SK-N-SH treated with all-trans-retinoic acid at 6 μM for 48 hours (cell line): ENCODE measurements around the gene RGR.

Experiments used
- ARNTL ChIP-seq: fragments of 450-650 bp; formaldehyde crosslinking; IDR thresholded peaks from 2 replicates; pipeline ENCODE4 v1.5.0; 2020; ENCODE audit warnings: low read depth, mild to moderate bottlenecking, moderate library complexity, borderline replicate concordance
- CREB5 ChIP-seq: fragments of 250-450 bp; sonication (Bioruptor Pico); IDR thresholded peaks from 2 replicates; pipeline ENCODE4 v1.5.1; 2020; ENCODE audit warnings: low read depth, mild to moderate bottlenecking, moderate library complexity
- CSDC2 ChIP-seq: fragments of 250-450 bp; sonication (Bioruptor Pico); IDR thresholded peaks from 2 replicates; pipeline ENCODE4 v1.5.0; 2020; ENCODE audit warnings: mild to moderate bottlenecking, moderate library complexity
- ESRRG ChIP-seq: fragments of 250-450 bp; sonication (Bioruptor Pico); IDR thresholded peaks from 2 replicates; pipeline ENCODE4 v1.6.1; 2021; ENCODE audit warnings: mild to moderate bottlenecking
- GLIS3 ChIP-seq: fragments of 250-450 bp; sonication (Bioruptor Pico); IDR thresholded peaks from 2 replicates; pipeline ENCODE4 v1.5.0; 2020; ENCODE audit warnings: mild to moderate bottlenecking, moderate library complexity
- OSR1 ChIP-seq: fragments of 250-450 bp; sonication (Bioruptor Pico); IDR thresholded peaks from 2 replicates; pipeline ENCODE4 v1.8.0; 2022; ENCODE audit warnings: moderate library complexity, mild to moderate bottlenecking, inconsistent platforms
- RARB ChIP-seq: fragments of 250-450 bp; sonication (Bioruptor Pico); IDR thresholded peaks from 2 replicates; pipeline ENCODE4 v1.8.0; 2021; ENCODE audit warnings: mild to moderate bottlenecking, moderate library complexity
- ZFP30 ChIP-seq: fragments of 450-650 bp; formaldehyde crosslinking; IDR thresholded peaks from 2 replicates; pipeline ENCODE4 v1.5.0; 2022; ENCODE audit warnings: mild to moderate bottlenecking, moderate library complexity
- ZNF70 ChIP-seq: fragments of 450-650 bp; formaldehyde crosslinking; IDR thresholded peaks from 2 replicates; pipeline ENCODE4 v1.5.0; 2020; ENCODE audit warnings: mild to moderate bottlenecking, moderate library complexity
- TF ChIP-seq, protein P1 (sequence below): fragments of 250-450 bp; sonication (Bioruptor Pico); IDR thresholded peaks from 2 replicates; pipeline ENCODE4 v1.5.1; 2021; ENCODE audit warnings: mild to moderate bottlenecking, moderate library complexity
- TF ChIP-seq, protein P2 (sequence below): fragments of 250-450 bp; sonication (Bioruptor Pico); IDR thresholded peaks from 2 replicates; pipeline ENCODE4 v1.8.0; 2020; ENCODE audit warnings: mild to moderate bottlenecking, moderate library complexity, borderline replicate concordance
- TF ChIP-seq, protein P3 (sequence below): fragments of 250-450 bp; sonication (Bioruptor Pico); IDR thresholded peaks from 2 replicates; pipeline ENCODE4 v1.8.0; 2021; ENCODE audit warnings: low read depth, mild to moderate bottlenecking, moderate library complexity, borderline replicate concordance
- TF ChIP-seq, protein P4 (sequence below): fragments of 250-450 bp; sonication (Bioruptor Pico); IDR thresholded peaks from 2 replicates; pipeline ENCODE4 v1.5.0; 2020; ENCODE audit warnings: mild to moderate bottlenecking, moderate library complexity

DNA sequence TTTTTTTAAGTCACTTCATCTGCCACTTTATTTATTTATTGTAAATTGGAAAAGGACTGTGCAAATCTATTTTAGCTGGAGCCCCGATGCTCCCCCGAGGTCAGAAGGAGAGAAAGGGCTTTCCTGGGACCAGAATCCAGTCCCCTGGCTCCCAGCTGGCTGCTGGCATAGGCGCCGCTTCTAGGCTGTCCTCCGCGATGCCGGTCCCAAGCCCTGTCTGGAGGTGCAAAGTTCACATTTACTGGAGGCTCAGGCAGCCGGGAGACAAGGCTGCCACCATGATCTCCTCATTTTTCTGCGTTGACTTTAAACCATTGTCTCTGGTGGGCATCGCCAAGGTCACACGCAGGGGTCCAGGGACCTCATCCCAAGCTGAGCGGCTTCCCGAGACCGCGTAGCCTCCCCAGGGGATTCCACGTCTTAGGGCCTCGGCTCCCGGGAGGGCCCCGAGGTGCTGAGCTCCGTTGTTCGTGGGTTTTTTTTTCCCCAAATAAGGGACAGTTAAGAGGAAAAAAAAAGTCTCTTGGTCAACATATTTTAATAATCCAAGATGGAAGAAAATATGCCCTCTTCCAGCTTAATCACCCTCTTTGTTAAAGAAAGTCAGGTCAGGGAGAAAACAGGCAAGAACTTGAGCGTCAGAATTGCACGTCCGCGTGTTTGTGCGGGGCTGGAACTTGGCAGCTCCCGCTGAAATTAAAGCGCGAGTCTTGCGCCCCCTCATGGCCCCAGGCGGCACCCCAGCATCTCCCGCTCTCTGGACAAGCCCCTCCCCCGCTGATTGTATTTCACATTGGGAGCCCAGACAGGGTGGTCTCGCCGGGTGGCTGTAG, 11.9 kb downstream of the RGR start:
- TF ChIP-seq, protein P1, sequence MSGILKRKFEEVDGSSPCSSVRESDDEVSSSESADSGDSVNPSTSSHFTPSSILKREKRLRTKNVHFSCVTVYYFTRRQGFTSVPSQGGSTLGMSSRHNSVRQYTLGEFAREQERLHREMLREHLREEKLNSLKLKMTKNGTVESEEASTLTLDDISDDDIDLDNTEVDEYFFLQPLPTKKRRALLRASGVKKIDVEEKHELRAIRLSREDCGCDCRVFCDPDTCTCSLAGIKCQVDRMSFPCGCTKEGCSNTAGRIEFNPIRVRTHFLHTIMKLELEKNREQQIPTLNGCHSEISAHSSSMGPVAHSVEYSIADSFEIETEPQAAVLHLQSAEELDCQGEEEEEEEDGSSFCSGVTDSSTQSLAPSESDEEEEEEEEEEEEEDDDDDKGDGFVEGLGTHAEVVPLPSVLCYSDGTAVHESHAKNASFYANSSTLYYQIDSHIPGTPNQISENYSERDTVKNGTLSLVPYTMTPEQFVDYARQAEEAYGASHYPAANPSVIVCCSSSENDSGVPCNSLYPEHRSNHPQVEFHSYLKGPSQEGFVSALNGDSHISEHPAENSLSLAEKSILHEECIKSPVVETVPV (CRISPR knock-in tag) = no peak
- TF ChIP-seq ZFP30 (no peak), CREB5 (CRISPR knock-in tag) (no peak), GLIS3 (no peak), ZNF70 (CRISPR knock-in tag) (no peak), RARB (CRISPR knock-in tag) (no peak), ARNTL (CRISPR knock-in tag) (no peak), OSR1 (CRISPR knock-in tag) (no peak), ESRRG (CRISPR knock-in tag) (no peak), CSDC2 (CRISPR knock-in tag) (no peak)
- TF ChIP-seq, protein P2, sequence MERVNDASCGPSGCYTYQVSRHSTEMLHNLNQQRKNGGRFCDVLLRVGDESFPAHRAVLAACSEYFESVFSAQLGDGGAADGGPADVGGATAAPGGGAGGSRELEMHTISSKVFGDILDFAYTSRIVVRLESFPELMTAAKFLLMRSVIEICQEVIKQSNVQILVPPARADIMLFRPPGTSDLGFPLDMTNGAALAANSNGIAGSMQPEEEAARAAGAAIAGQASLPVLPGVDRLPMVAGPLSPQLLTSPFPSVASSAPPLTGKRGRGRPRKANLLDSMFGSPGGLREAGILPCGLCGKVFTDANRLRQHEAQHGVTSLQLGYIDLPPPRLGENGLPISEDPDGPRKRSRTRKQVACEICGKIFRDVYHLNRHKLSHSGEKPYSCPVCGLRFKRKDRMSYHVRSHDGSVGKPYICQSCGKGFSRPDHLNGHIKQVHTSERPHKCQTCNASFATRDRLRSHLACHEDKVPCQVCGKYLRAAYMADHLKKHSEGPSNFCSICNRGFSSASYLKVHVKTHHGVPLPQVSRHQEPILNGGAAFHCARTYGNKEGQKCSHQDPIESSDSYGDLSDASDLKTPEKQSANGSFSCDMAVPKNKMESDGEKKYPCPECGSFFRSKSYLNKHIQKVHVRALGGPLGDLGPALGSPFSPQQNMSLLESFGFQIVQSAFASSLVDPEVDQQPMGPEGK (CRISPR knock-in tag) = no peak
- TF ChIP-seq, protein P3, sequence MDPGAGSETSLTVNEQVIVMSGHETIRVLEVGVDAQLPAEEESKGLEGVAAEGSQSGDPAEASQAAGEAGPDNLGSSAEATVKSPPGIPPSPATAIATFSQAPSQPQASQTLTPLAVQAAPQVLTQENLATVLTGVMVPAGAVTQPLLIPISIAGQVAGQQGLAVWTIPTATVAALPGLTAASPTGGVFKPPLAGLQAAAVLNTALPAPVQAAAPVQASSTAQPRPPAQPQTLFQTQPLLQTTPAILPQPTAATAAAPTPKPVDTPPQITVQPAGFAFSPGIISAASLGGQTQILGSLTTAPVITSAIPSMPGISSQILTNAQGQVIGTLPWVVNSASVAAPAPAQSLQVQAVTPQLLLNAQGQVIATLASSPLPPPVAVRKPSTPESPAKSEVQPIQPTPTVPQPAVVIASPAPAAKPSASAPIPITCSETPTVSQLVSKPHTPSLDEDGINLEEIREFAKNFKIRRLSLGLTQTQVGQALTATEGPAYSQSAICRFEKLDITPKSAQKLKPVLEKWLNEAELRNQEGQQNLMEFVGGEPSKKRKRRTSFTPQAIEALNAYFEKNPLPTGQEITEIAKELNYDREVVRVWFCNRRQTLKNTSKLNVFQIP (CRISPR knock-in tag) = no peak
- TF ChIP-seq, protein P4, sequence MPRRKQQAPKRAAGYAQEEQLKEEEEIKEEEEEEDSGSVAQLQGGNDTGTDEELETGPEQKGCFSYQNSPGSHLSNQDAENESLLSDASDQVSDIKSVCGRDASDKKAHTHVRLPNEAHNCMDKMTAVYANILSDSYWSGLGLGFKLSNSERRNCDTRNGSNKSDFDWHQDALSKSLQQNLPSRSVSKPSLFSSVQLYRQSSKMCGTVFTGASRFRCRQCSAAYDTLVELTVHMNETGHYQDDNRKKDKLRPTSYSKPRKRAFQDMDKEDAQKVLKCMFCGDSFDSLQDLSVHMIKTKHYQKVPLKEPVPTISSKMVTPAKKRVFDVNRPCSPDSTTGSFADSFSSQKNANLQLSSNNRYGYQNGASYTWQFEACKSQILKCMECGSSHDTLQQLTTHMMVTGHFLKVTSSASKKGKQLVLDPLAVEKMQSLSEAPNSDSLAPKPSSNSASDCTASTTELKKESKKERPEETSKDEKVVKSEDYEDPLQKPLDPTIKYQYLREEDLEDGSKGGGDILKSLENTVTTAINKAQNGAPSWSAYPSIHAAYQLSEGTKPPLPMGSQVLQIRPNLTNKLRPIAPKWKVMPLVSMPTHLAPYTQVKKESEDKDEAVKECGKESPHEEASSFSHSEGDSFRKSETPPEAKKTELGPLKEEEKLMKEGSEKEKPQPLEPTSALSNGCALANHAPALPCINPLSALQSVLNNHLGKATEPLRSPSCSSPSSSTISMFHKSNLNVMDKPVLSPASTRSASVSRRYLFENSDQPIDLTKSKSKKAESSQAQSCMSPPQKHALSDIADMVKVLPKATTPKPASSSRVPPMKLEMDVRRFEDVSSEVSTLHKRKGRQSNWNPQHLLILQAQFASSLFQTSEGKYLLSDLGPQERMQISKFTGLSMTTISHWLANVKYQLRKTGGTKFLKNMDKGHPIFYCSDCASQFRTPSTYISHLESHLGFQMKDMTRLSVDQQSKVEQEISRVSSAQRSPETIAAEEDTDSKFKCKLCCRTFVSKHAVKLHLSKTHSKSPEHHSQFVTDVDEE = no peak
